Activated T-cell treated with anti-CD3 and anti-CD28 coated beads for 4 hours (primary cell): ENCODE measurements around the gene ATG14.
"Not testable (repeated sequence)": the region's sequence is repeated elsewhere in the genome, so short reads cannot be mapped to it uniquely, and the experiment has no call there.

Experiments used
- DNase-seq: peaks from one replicate; pipeline ENCODE4 v3.0.0-alpha.2; 2020

The ATG14 gene

GRCh38 chr14:55411426-55412389 lies at the start of gene ATG14:
Gene ATG14 (minus strand): TSS chr14:55411830. CDS start chr14:55411822, 8 bp downstream.
- peak; percentile 63 for DNase-seq

DNA sequence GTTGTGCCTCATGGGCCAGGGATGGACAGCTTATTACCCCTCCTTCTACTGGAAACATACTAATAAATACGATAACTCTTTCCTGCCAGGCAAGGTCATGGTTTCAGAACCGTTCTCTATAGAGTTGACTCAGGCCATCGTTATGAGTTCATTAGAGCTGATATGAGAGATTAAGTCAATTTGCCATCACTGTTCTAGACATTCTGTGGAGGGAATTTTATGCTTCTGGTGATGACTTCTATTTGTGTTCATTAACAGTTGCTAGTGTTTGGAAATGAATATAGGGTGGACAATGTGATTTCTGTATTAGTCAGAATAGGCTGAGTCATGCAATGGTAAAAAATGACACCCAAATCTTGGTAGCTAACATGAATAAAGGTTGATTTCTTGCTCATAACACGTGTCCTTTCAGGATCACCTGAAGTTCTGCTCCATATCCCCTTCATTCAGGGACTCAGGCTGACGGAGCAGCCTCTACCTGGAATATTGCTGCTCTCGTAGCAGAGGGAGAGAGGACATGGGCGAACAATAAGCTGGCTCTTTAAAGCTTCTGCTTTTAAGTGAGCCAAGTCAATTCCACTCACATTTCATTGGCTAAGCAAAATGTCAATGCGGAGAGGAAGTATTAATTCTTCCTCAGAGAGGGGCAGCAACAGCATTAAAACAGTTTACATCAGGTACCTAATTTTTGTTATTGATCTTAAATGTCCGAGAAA lies 47.3 kb upstream of the ATG14 start:
- no peak for DNase-seq

GRCh38 chr14:55457496-55457895 lies 45.9 kb upstream of the ATG14 start:
- DNase-seq: no peak

- not testable (repeated sequence) for DNase-seq
These were observed 44.8 kb upstream of the ATG14 start for GRCh38 chr14:55456411-55456810.

- DNase-seq: no peak
These were observed 42.8 kb upstream of the ATG14 start for GRCh38 chr14:55454264-55455002.

DNA sequence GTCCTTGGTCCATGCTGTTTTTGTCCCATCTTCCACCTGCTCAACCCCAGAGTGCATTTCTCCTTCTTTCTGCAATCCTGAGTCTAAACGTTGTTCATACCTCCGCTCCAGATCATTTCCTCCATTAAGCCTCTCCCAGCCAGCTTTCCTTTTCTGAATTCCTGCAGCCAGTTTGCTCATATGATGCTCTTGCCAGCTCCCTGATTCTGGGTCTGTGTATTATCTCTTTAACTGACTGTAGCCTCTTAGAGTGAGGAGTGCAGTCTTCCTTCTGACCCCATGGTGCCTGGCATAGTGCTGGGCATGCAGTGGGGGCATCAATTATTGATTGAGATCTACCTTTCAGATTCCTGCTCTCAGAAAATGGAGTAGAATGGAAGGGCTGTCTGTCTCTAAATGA lies 40.3 kb upstream of the ATG14 start:
- no peak for DNase-seq

- DNase-seq: no peak
These were observed 39.8 kb upstream of the ATG14 start for GRCh38 chr14:55451398-55451797.

- DNase-seq: no peak
These were observed 39.4 kb upstream of the ATG14 start for GRCh38 chr14:55450987-55451386.

GRCh38 chr14:55450539-55450938 lies 38.9 kb upstream of the ATG14 start:
- no peak for DNase-seq

- no peak for DNase-seq
These were observed 38.5 kb upstream of the ATG14 start for GRCh38 chr14:55450124-55450523.

DNA sequence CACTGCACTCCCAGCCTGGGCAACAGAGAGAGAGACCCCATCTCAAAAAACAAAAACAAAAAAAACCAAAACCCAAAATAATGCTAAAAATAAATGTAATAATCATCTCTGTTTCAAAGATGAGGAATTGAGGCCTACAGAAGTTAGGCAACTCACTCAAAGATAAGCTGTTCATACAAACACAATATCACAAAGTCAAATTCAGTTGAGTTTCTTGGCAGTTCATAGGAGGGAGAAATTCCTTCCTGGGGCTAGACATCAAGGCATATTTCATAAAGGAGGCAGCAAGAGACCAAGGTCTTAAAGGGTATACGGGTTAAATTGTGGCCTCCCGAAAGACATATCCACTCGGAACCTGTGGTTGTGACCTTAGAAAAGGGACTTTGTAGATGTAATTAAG lies 37.5 kb upstream of the ATG14 start:
- no peak for DNase-seq

- DNase-seq: no peak
These were observed 36.5 kb upstream of the ATG14 start for GRCh38 chr14:55448141-55448614.

DNA sequence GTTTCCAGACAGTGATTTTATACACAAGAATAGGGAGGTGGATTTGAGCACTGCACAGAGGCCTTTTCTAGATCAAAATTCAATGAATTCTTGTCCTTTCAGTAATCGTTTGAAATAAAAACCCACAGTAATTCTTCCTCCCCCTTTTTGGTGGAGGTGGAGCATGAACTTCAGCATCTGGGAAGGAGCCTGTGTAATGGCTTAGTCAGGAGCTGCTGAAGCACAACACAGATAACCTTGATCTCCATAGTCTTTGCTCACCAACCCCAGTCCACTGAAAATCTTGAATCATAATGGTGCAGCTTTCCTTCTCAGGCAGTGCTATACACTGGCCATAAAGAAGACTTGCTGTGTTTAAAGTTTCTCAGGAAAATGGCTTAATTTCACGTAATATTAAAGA lies 35.2 kb upstream of the ATG14 start:
- no peak for DNase-seq

- DNase-seq: peak; percentile 54
These were observed 34.6 kb upstream of the ATG14 start for GRCh38 chr14:55446127-55446736.

GRCh38 chr14:55441286-55441685 lies 29.7 kb upstream of the ATG14 start:
- DNase-seq: no peak

- no peak for DNase-seq
These were observed 28.8 kb upstream of the ATG14 start, which contains the start of gene TBPL2 for GRCh38 chr14:55440385-55440784. Gene TBPL2 (minus strand): TSS chr14:55440616. CDS start chr14:55440449, 167 bp downstream.

GRCh38 chr14:55438066-55438683 lies 26.5 kb upstream of the ATG14 start:
- DNase-seq: no peak

- no peak for DNase-seq
These were observed 25.3 kb upstream of the ATG14 start for GRCh38 chr14:55436931-55437330.

DNA sequence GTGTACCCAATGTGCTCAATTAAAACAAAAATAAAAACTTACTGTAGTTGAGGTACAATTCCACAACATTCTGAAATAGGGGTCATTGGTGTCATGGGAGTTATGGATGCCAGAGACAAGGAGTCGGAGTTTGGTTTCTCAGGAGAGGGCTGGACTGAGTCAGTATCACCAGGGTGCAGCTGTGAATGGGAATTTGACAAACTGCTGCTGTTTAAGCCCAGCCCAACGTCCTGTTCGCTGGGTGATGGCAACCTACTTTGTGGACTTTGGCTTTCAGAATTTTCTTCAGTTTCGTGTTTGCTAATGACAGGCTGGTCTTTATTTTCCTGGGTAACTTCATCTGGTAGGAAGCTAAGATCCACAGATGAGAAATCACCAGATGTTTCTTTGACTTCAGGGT lies 24.9 kb upstream of the ATG14 start:
- DNase-seq: no peak

GRCh38 chr14:55434805-55435174 lies 23.2 kb upstream of the ATG14 start:
- DNase-seq: no peak

DNA sequence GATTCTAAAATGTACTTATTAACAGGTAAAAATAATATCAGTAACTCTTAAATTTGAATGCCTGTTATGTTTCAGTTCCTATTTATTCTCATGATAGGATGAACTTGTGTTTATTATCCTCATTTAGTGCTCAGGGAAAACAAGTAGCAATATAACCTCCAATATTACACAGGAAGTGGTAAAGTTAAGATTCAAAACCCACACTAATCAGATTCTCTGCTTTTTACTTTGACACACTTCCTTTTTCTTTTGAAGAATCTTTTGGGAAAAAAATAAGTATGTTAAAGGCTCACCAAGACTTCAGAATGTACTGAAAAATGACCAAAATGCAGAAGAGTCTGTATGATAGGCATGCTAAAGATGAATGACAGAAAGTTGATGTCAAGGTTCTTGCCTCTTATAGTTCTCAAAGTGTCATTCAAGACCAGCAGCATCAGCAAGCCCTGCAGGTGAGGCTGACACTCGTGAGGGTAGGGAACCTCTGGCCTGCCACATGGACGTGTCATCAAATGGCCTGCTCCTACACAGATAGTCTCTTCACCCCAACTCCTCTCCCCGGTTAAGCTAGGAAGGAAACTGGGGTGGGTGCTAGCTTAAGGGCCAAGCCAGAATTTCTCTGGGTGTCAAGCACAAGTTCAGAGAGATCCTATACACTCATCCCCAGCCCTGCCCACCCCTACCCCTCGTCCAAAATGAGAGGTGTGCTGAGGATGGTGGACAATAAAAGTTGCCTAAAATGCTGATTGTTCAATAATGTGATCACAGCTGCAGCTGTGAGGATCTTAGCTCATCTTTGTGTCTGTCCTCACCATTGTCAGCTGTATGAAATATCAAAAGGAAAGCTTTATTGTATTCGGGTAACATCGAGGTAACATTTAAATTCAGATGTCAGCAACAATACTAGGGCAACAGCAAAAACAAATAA lies 22.5 kb upstream of the ATG14 start:
- no peak for DNase-seq
